Midbrain (tissue), 1 donor: ENCODE measurements around the gene FXYD3.

Experiments used
- DNase-seq: peaks from one replicate; lab custom pipeline; 2025; lab: John Stamatoyannopoulos, UW

FXYD3 gene

GRCh38 chr19:35115177-35115951 is at the start of gene FXYD3:
TSS of gene FXYD3 (plus strand) at chr19:35115823. CDS start at chr19:35119377, 3,554 bp downstream.
- DNase-seq, result peak; percentile 86

GRCh38 chr19:35066121-35066520 is 49.5 kb upstream of the FXYD3 start:
- DNase-seq, result no peak

GRCh38 chr19:35066691-35067563 is 48.7 kb upstream of the FXYD3 start:
- peak; percentile 91 for DNase-seq

GRCh38 chr19:35068941-35069634 is 46.5 kb upstream of the FXYD3 start:
- DNase-seq, result no peak

- no peak for DNase-seq
Measured at GRCh38 chr19:35069696-35070095, 45.9 kb upstream of the FXYD3 start.

- DNase-seq, result no peak
Measured at GRCh38 chr19:35070471-35070870, 45.2 kb upstream of the FXYD3 start.

- DNase-seq, result no peak
Measured at GRCh38 chr19:35073516-35073915, 42.1 kb upstream of the FXYD3 start.

- DNase-seq, result no peak
Measured at GRCh38 chr19:35073941-35074340, 41.7 kb upstream of the FXYD3 start.

GRCh38 chr19:35074426-35075201 is 41.0 kb upstream of the FXYD3 start:
- no peak for DNase-seq

GRCh38 chr19:35075202-35076025 is 40.2 kb upstream of the FXYD3 start:
- DNase-seq, result no peak

GRCh38 chr19:35076026-35076370 is 39.6 kb upstream of the FXYD3 start:
- DNase-seq, result no peak

GRCh38 chr19:35076657-35077056 is 39.0 kb upstream of the FXYD3 start:
- no peak for DNase-seq

- DNase-seq, result no peak
Measured at GRCh38 chr19:35077411-35078223, 38.0 kb upstream of the FXYD3 start.

GRCh38 chr19:35079826-35080225 is 35.8 kb upstream of the FXYD3 start:
- no peak for DNase-seq

- DNase-seq, result no peak
Measured at GRCh38 chr19:35080613-35081170, 34.9 kb upstream of the FXYD3 start.

- no peak for DNase-seq
Measured at GRCh38 chr19:35081201-35081600, 34.4 kb upstream of the FXYD3 start.

GRCh38 chr19:35083691-35084508 is 31.7 kb upstream of the FXYD3 start:
- DNase-seq, result no peak

GRCh38 chr19:35084509-35084762 is 31.2 kb upstream of the FXYD3 start:
- no peak for DNase-seq

- DNase-seq, result no peak
Measured at GRCh38 chr19:35085947-35086346, 29.7 kb upstream of the FXYD3 start.
